ENCODE data around the gene CRACR2A.

CRACR2A gene

GRCh38 chr12:3630621-3631271 is 122.2 kb downstream of the CRACR2A start:
- TF ChIP-seq FOXP2 (optimal IDR thresholded peaks at IDR 0.05; ENCODE audit: borderline replicate concordance, extremely low read depth, extremely low read length, insufficient read depth) (no peak), REST (IDR thresholded peaks at IDR 0.05; ENCODE audit: insufficient read depth in 1 of 2, low read depth in 2 of 2, low read length in 2 of 2) (no peak), TAF1 (IDR thresholded peaks at IDR 0.05; ENCODE audit: borderline replicate concordance, insufficient read depth, low read length) (no peak), SIN3A (IDR thresholded peaks at IDR 0.05; ENCODE audit: borderline replicate concordance, insufficient read depth, low read length) (no peak), POLR2AphosphoS5 (IDR thresholded peaks at IDR 0.05; ENCODE audit: low read depth, low read length) (no peak)

GRCh38 chr12:3630111-3630510 is 122.8 kb downstream of the CRACR2A start:
- no peak for TF ChIP-seq FOXP2 (optimal IDR thresholded peaks at IDR 0.05; ENCODE audit: borderline replicate concordance, extremely low read depth, extremely low read length, insufficient read depth)
- TF ChIP-seq REST (IDR thresholded peaks at IDR 0.05; ENCODE audit: insufficient read depth in 1 of 2, low read depth in 2 of 2, low read length in 2 of 2): no peak
- TF ChIP-seq TAF1 (IDR thresholded peaks at IDR 0.05; ENCODE audit: borderline replicate concordance, insufficient read depth, low read length): no peak
- TF ChIP-seq POLR2AphosphoS5 (IDR thresholded peaks at IDR 0.05; ENCODE audit: low read depth, low read length): no peak
- TF ChIP-seq SIN3A (IDR thresholded peaks at IDR 0.05; ENCODE audit: borderline replicate concordance, insufficient read depth, low read length): no peak

GRCh38 chr12:3629057-3629830 is 123.7 kb downstream of the CRACR2A start:
- no peak for TF ChIP-seq REST (IDR thresholded peaks at IDR 0.05; ENCODE audit: insufficient read depth in 1 of 2, low read depth in 2 of 2, low read length in 2 of 2)
- TF ChIP-seq TAF1 (IDR thresholded peaks at IDR 0.05; ENCODE audit: borderline replicate concordance, insufficient read depth, low read length): no peak
- TF ChIP-seq POLR2AphosphoS5 (IDR thresholded peaks at IDR 0.05; ENCODE audit: low read depth, low read length): no peak
- no peak for TF ChIP-seq SIN3A (IDR thresholded peaks at IDR 0.05; ENCODE audit: borderline replicate concordance, insufficient read depth, low read length)
- TF ChIP-seq FOXP2 (optimal IDR thresholded peaks at IDR 0.05; ENCODE audit: borderline replicate concordance, extremely low read depth, extremely low read length, insufficient read depth): no peak

GRCh38 chr12:3628629-3629028 is 124.3 kb downstream of the CRACR2A start:
- TF ChIP-seq TAF1 (IDR thresholded peaks at IDR 0.05; ENCODE audit: borderline replicate concordance, insufficient read depth, low read length): no peak
- no peak for TF ChIP-seq POLR2AphosphoS5 (IDR thresholded peaks at IDR 0.05; ENCODE audit: low read depth, low read length)
- no peak for TF ChIP-seq REST (IDR thresholded peaks at IDR 0.05; ENCODE audit: insufficient read depth in 1 of 2, low read depth in 2 of 2, low read length in 2 of 2)
- no peak for TF ChIP-seq FOXP2 (optimal IDR thresholded peaks at IDR 0.05; ENCODE audit: borderline replicate concordance, extremely low read depth, extremely low read length, insufficient read depth)
- TF ChIP-seq SIN3A (IDR thresholded peaks at IDR 0.05; ENCODE audit: borderline replicate concordance, insufficient read depth, low read length): no peak
